Smooth muscle cell (in vitro differentiated cells): ENCODE data around the gene DLK1. TPM values are rescaled to one million over a fixed set of nuclear protein-coding genes. Genes with fewer than 3 reads are reported as not detected.

ENCODE experiments used
- DNase-seq: peaks from one replicate; lab custom pipeline; 2025; ENCODE audit not compliant: unreplicated experiment; lab: John Stamatoyannopoulos, UW
- H2AFZ ChIP-seq: fragments of 200-600 bp; sonication (generic); 2 replicates; pipeline ENCODE4 v1.6.0; 2016; ENCODE audit warnings: antibody characterized with exemption, low read depth, mild to moderate bottlenecking
- H3F3A ChIP-seq: fragments of 200-600 bp; sonication (generic); 2 replicates; pipeline ENCODE4 v1.6.0; 2017; ENCODE audit warnings: antibody characterized with exemption, low read depth
- H3K27ac ChIP-seq: fragments of 200-600 bp; sonication (generic); 2 replicates; pipeline ENCODE4 v1.5.1; 2016; ENCODE audit warnings: low read depth, mild to moderate bottlenecking
- H3K27me3 ChIP-seq: fragments of 200-600 bp; sonication (generic); 2 replicates; pipeline ENCODE4 v1.6.1; 2016; ENCODE audit warnings: low read depth, mild to moderate bottlenecking
- H3K36me3 ChIP-seq: fragments of 200-600 bp; sonication (generic); 2 replicates; pipeline ENCODE4 v1.5.1; 2016; ENCODE audit warnings: low read depth
- H3K4me1 ChIP-seq: fragments of 200-600 bp; sonication (generic); 2 replicates; pipeline ENCODE4 v1.5.1; 2016; ENCODE audit warnings: low read depth
- H3K4me2 ChIP-seq: fragments of 200-600 bp; sonication (generic); 2 replicates; pipeline ENCODE4 v1.6.0; 2016; ENCODE audit warnings: mild to moderate bottlenecking
- H3K4me3 ChIP-seq: fragments of 200-600 bp; sonication (generic); 2 replicates; pipeline ENCODE4 v1.5.1; 2016; ENCODE audit warnings: mild to moderate bottlenecking
- H3K79me2 ChIP-seq: fragments of 200-600 bp; sonication (generic); 2 replicates; pipeline ENCODE4 v1.6.0; 2016; ENCODE audit warnings: low read depth, mild to moderate bottlenecking
- H3K9ac ChIP-seq: fragments of 200-600 bp; sonication (generic); 2 replicates; pipeline ENCODE4 v1.6.0; 2016; ENCODE audit warnings: low read depth
- H3K9me3 ChIP-seq: fragments of 200-600 bp; sonication (generic); replicated peaks from 2 replicates; pipeline ENCODE4 v1.5.1; 2016; ENCODE audit warnings: low read depth
- H4K20me1 ChIP-seq: fragments of 200-600 bp; sonication (generic); 2 replicates; pipeline ENCODE4 v1.6.0; 2016; ENCODE audit warnings: low read depth
- CTCF ChIP-seq: fragments of 200-600 bp; sonication (generic); IDR thresholded peaks from 2 replicates; pipeline ENCODE4 v1.5.1; 2017; ENCODE audit warnings: borderline replicate concordance, mild to moderate bottlenecking, antibody characterized with exemption; ENCODE audit not compliant: insufficient read depth, poor library complexity, severe bottlenecking
- WGBS: methylation state at CpG from one replicate; pipeline ENCODE4 v1.1.7; 2016; ENCODE audit warnings: low lambda C conversion rate; 5-methylcytosine and 5-hydroxymethylcytosine counted together
- polyA plus RNA-seq: library from polyadenylated mRNA; unstranded; fragments of >200 nt; fragmentation: Nextera tagmentation; extraction: Ambion mirVana; gene quantifications from 2 replicates; pipeline ENCODE4 v1.2.1, GENCODE V29; 2016
- total RNA-seq: library from RNA; depleted of rRNA; stranded (reverse); fragments of >200 nt; gene quantifications from 2 replicates; pipeline ENCODE4 v1.2.3, GENCODE V29; 2014

Gene DLK1
- total and polyA plus RNA-seq, 2 experiments from 2014 or later, result 3,515 to 15,731 TPM

GRCh38 chr14:100684961-100685360 lies 41.7 kb upstream of the DLK1 start:
- H3K9ac ChIP-seq, result no peak overlapping the region
- H3K9me3 ChIP-seq, result no peaks in the 10 kb centered on the region
- no peak for DNase-seq
- WGBS, result 60% methylated on average over 6 of the region's 6 CpGs
- peaks cover 20% of the 10 kb centered on the region for H3F3A ChIP-seq
- H3K36me3 ChIP-seq, result no peaks in the 10 kb centered on the region
- H3K79me2 ChIP-seq, result peaks cover 5% of the 10 kb centered on the region
- H3K27ac ChIP-seq, result no peak overlapping the region
- H3K4me1 ChIP-seq, result peaks cover 23% of the 10 kb centered on the region
- H4K20me1 ChIP-seq, result no peaks in the 10 kb centered on the region
- TF ChIP-seq CTCF, result no peak
- H2AFZ ChIP-seq, result no peak overlapping the region
- H3K4me2 ChIP-seq, result no peak overlapping the region
- H3K4me3 ChIP-seq, result no peak overlapping the region
- no peaks in the 10 kb centered on the region for H3K27me3 ChIP-seq

GRCh38 chr14:100686858-100687257 lies 39.8 kb upstream of the DLK1 start:
- no peak for DNase-seq
- peaks cover 15% of the 10 kb centered on the region for H3K4me1 ChIP-seq
- no peak overlapping the region for H3K27ac ChIP-seq
- no peaks in the 10 kb centered on the region for H3K27me3 ChIP-seq
- H3K4me2 ChIP-seq, result no peak overlapping the region
- H3K9me3 ChIP-seq, result no peaks in the 10 kb centered on the region
- H3K36me3 ChIP-seq, result no peaks in the 10 kb centered on the region
- H4K20me1 ChIP-seq, result no peaks in the 10 kb centered on the region
- TF ChIP-seq CTCF, result no peak
- H3K9ac ChIP-seq, result no peak overlapping the region
- H3K79me2 ChIP-seq, result peaks cover 5% of the 10 kb centered on the region
- no peak overlapping the region for H3K4me3 ChIP-seq
- H3F3A ChIP-seq, result peaks cover 13% of the 10 kb centered on the region
- WGBS, result 84% methylated on average over 4 of the region's 4 CpGs
- no peak overlapping the region for H2AFZ ChIP-seq

GRCh38 chr14:100687386-100687785 lies 39.3 kb upstream of the DLK1 start:
- H3K9ac ChIP-seq, result no peak overlapping the region
- no peak for TF ChIP-seq CTCF
- H3K4me2 ChIP-seq, result no peak overlapping the region
- no peaks in the 10 kb centered on the region for H3K9me3 ChIP-seq
- no peak overlapping the region for H3K4me3 ChIP-seq
- H2AFZ ChIP-seq, result no peak overlapping the region
- no peak overlapping the region for H3K27ac ChIP-seq
- peaks cover 20% of the 10 kb centered on the region for H3K4me1 ChIP-seq
- H4K20me1 ChIP-seq, result no peaks in the 10 kb centered on the region
- no peaks in the 10 kb centered on the region for H3K27me3 ChIP-seq
- peaks cover 5% of the 10 kb centered on the region for H3K79me2 ChIP-seq
- peaks cover 16% of the 10 kb centered on the region for H3F3A ChIP-seq
- WGBS, result 100% methylated on average over 10 of the region's 12 CpGs
- H3K36me3 ChIP-seq, result no peaks in the 10 kb centered on the region
- DNase-seq, result no peak

- Histone ChIP-seq H3K27me3 (no peaks in the 10 kb centered on the region), H3K27ac (no peak overlapping the region), H3K4me2 (peak overlapping the region; percentile 74), H3F3A (peaks cover 16% of the 10 kb centered on the region), H3K4me3 (no peak overlapping the region), H4K20me1 (no peaks in the 10 kb centered on the region), H3K36me3 (no peaks in the 10 kb centered on the region), H2AFZ (no peak overlapping the region), H3K4me1 (peaks cover 22% of the 10 kb centered on the region), H3K79me2 (peaks cover 5% of the 10 kb centered on the region), H3K9ac (no peak overlapping the region), H3K9me3 (no peaks in the 10 kb centered on the region)
- no peak for DNase-seq
- WGBS, result 87% methylated on average over 10 of the region's 10 CpGs
- TF ChIP-seq CTCF, result no peak
Measured at GRCh38 chr14:100688051-100688450, 38.6 kb upstream of the DLK1 start.
